SKM-1 (cell line): Measurements from ENCODE around the gene DNAJB9.

Experiments used
- DNase-seq: peaks from one replicate; lab custom pipeline; 2025; ENCODE audit not compliant: unreplicated experiment; lab: John Stamatoyannopoulos, UW

The DNAJB9 gene

GRCh38 chr7:108565987-108566386 is 3.7 kb upstream of the DNAJB9 start:
- no peak for DNase-seq

- no peak for DNase-seq
Measured at GRCh38 chr7:108568801-108569380, 783 bp upstream of the DNAJB9 start.

- DNase-seq: no peak
Measured at GRCh38 chr7:108570146-108570755, 577 bp downstream of the DNAJB9 start.

- DNase-seq: no peak
Measured at GRCh38 chr7:108572480-108572879, 2.8 kb downstream of the DNAJB9 start.

GRCh38 chr7:108575156-108575555 is 5.5 kb downstream of the DNAJB9 start:
- DNase-seq: no peak

GRCh38 chr7:108576116-108576515 is 6.4 kb downstream of the DNAJB9 start:
- DNase-seq: no peak

- DNase-seq: no peak
Measured at GRCh38 chr7:108578937-108579336, 9.3 kb downstream of the DNAJB9 start.

- no peak for DNase-seq
Measured at GRCh38 chr7:108580298-108580697, 10.6 kb downstream of the DNAJB9 start.

GRCh38 chr7:108581655-108582491 is 12.2 kb downstream of the DNAJB9 start:
- DNase-seq: no peak

- no peak for DNase-seq
Measured at GRCh38 chr7:108584211-108584610, 14.5 kb downstream of the DNAJB9 start.

- no peak for DNase-seq
Measured at GRCh38 chr7:108585843-108586242, 16.2 kb downstream of the DNAJB9 start.

- no peak for DNase-seq
Measured at GRCh38 chr7:108586274-108586710, 16.6 kb downstream of the DNAJB9 start.

GRCh38 chr7:108589199-108589598 is 19.5 kb downstream of the DNAJB9 start:
- no peak for DNase-seq

GRCh38 chr7:108589874-108590273 is 20.2 kb downstream of the DNAJB9 start:
- DNase-seq: no peak

- DNase-seq: no peak
Measured at GRCh38 chr7:108590606-108591005, 20.9 kb downstream of the DNAJB9 start.

- no peak for DNase-seq
Measured at GRCh38 chr7:108592646-108593201, 23.1 kb downstream of the DNAJB9 start.

- no peak for DNase-seq
Measured at GRCh38 chr7:108596560-108596959, 26.9 kb downstream of the DNAJB9 start.

GRCh38 chr7:108598153-108598552 is 28.5 kb downstream of the DNAJB9 start:
- no peak for DNase-seq

GRCh38 chr7:108598914-108599580 is 29.4 kb downstream of the DNAJB9 start:
- no peak for DNase-seq

GRCh38 chr7:108600399-108600798 is 30.7 kb downstream of the DNAJB9 start:
- no peak for DNase-seq

GRCh38 chr7:108603656-108604306 is 34.1 kb downstream of the DNAJB9 start:
- no peak for DNase-seq
